CD4-positive, alpha-beta T cell treated with Interleukin-4 for 4 hours (primary cell): ENCODE measurements around the gene FA2H.
"Not testable (repeated sequence)": the region's sequence is repeated elsewhere in the genome, so short reads cannot be mapped to it uniquely, and the experiment has no call there.

ENCODE experiments used
- DNase-seq: peaks from one replicate; pipeline ENCODE4 v3.0.0-alpha.2; 2020

FA2H gene

GRCh38 chr16:74668877-74669276, 105.7 kb downstream of the FA2H start:
- not testable (repeated sequence) for DNase-seq

GRCh38 chr16:74667255-74667700, 107.3 kb downstream of the FA2H start:
- peak; percentile 8 for DNase-seq

GRCh38 chr16:74666425-74667254, 108.0 kb downstream of the FA2H start, which contains the start of gene RFWD3:
Gene RFWD3 (minus strand): TSS chr16:74666877. CDS start chr16:74661449, 5,428 bp downstream.
- peak; percentile 99 for DNase-seq

- DNase-seq = no peak
Measured at GRCh38 chr16:74666010-74666421, 108.6 kb downstream of the FA2H start.
